ENCODE results near the gene EARS2. TPM values are rescaled to one million over a fixed set of nuclear protein-coding genes. Genes with fewer than 3 reads are reported as not detected.

EARS2 gene
- total and polyA plus RNA-seq, 2 of the 4 experiments (the other 2 are of a cell fraction) = 28.1 to 37.8 TPM

DNA sequence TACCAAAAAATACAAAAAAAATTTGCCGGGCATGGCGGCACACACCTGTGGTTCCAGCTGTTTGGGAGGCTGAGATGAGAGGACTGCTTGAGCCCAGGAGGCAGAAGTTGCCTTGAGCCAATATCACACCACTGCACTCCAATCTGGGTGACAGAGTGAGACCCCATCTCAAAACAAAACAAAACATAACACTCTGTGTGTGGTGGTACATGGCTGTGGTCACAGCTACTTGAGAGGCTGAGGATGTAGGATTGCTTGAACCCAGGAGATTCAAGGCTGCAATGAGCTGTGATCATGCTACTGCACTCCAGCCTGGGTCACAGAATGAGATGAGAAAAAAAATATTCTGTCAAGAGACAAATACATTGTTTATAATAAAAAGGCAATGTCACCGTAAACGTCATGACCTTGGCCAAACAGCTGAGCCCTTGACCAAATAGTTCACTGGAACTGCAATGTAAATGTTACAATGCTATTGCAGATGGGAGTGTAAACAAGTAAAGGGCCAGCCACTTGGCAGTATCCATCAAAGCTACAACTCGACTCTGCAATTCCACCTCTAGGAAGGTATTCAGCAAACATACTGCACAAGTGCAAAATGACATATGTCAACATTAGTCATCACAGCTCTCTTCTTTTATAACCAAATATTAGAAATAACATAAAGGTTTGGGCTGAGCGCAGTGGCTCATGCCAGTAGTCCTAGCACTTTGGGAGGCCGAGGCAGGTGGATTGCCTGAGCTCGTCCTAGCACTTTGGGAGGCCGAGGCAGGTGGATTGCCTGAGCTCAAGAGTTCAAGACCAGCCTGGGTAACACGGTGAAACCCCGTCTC is 16.9 kb downstream of the EARS2 start:
- H2AFZ ChIP-seq (replicated peaks; ENCODE audit: low read length, poor library complexity) = no peak overlapping the region
- no peak overlapping the region for H3K27ac ChIP-seq (ENCODE audit: insufficient read depth, low read length)
- H4K5ac ChIP-seq (ENCODE audit: low read depth, low read length) = no peak overlapping the region
- ATAC-seq (ENCODE audit: low read depth) (no peak), DNase-seq (no peak)
- ChIA-PET CTCF (interaction anchor here (0.7 kb wide), 1 partner anchor 34 kb away, joined by 4 read pairs; no protein-coding TSS in a partner anchor), POLR2A (ENCODE audit: unreplicated experiment) (no interaction called here)
- no peak overlapping the region for H2AK5ac ChIP-seq (ENCODE audit: low read depth, low read length)
- no peak overlapping the region for H3K4me2 ChIP-seq (ENCODE audit: low read depth, low read length)
- no peak overlapping the region for H3K14ac ChIP-seq (replicated peaks; ENCODE audit: low read depth, low read length)
- H3K4ac ChIP-seq (ENCODE audit: low read depth, low read length) = no peak overlapping the region
- no peak overlapping the region for H3K23ac ChIP-seq (ENCODE audit: low read depth, low read length)
- H2AK9ac ChIP-seq (replicated peaks; ENCODE audit: low read depth, low read length, poor library complexity) = no peak overlapping the region
- peaks cover 6% of the 10 kb centered on the region for H3K9me1 ChIP-seq (ENCODE audit: insufficient read depth, low read length)
- WGBS, 2 experiments (ENCODE audit: extremely low coverage in 2 of 2, insufficient read length in 1 of 2) = 100% methylated on average over 1 of the region's 11 CpGs; no CpG with 5 or more reads in 1 of the 2 experiments
- H3K36me3 ChIP-seq (ENCODE audit: control insufficient read depth, insufficient read depth, low read length) = peaks cover 28% of the 10 kb centered on the region
- in situ Hi-C loops (cut with MboI; ENCODE audit: low sequenced_read_pairs) (no loop called here), intact Hi-C loops (cut with micrococcal nuclease) (no loop called here), dilution Hi-C loops (cut with HindIII; ENCODE audit: low sequenced_read_pairs, unreplicated experiment) (no loop called here)
- no peak overlapping the region for H2BK20ac ChIP-seq (ENCODE audit: low read depth, low read length)
- no peak overlapping the region for H2BK120ac ChIP-seq (ENCODE audit: low read depth, low read length)
- no peak overlapping the region for H3K4me3 ChIP-seq (ENCODE audit: insufficient read depth, low read depth, low read length)
- no peak overlapping the region for H3K9ac ChIP-seq (ENCODE audit: low read depth, low read length)
- BruUV-seq (replicated peaks) = no TSS peak
- H3K79me1 ChIP-seq (ENCODE audit: low read depth in 1 of 2, low read length in 2 of 2) = peaks cover 4 to 34% of the 10 kb centered on the region in 2 experiments; a peak in 3 of 4 replicates
- TF ChIP-seq FOS (IDR thresholded peaks at IDR 0.05; ENCODE audit: low read depth, low read length) = no peak
- TF ChIP-seq MAZ (IDR thresholded peaks at IDR 0.05; ENCODE audit: borderline replicate concordance, low read depth, low read length) = no peak
- TF ChIP-seq NFE2L2 (IDR thresholded peaks at IDR 0.05; ENCODE audit: low read depth, low read length) = no peak
- no peak for TF ChIP-seq CEBPB (IDR thresholded peaks at IDR 0.05; ENCODE audit: low read depth, low read length)
- TF ChIP-seq RAD21 (IDR thresholded peaks at IDR 0.05; ENCODE audit: low read length) = no peak
- TF ChIP-seq, protein P1, sequence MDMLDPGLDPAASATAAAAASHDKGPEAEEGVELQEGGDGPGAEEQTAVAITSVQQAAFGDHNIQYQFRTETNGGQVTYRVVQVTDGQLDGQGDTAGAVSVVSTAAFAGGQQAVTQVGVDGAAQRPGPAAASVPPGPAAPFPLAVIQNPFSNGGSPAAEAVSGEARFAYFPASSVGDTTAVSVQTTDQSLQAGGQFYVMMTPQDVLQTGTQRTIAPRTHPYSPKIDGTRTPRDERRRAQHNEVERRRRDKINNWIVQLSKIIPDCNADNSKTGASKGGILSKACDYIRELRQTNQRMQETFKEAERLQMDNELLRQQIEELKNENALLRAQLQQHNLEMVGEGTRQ (IDR thresholded peaks at IDR 0.05; ENCODE audit: low read depth, low read length) = no peak
- no peak for TF ChIP-seq MXI1 (IDR thresholded peaks at IDR 0.05; ENCODE audit: borderline replicate concordance, low read depth, low read length)
- no peak for TF ChIP-seq CHD1 (IDR thresholded peaks at IDR 0.05; ENCODE audit: low read depth, low read length)
- H3K4me1 ChIP-seq (ENCODE audit: control insufficient read depth, insufficient read depth, low read length) = peaks cover 2% of the 10 kb centered on the region; the same call in 1 of the 2 replicates
- no peak overlapping the region for H4K8ac ChIP-seq (ENCODE audit: low read depth in 2 of 2, low read length in 2 of 2)
- no peak overlapping the region for H4K91ac ChIP-seq (ENCODE audit: insufficient read depth, low read depth, low read length)
- H2BK15ac ChIP-seq (ENCODE audit: low read depth, low read length) = no peak overlapping the region
- no peak overlapping the region for H3K18ac ChIP-seq (ENCODE audit: low read depth, low read length)
- H3K56ac ChIP-seq (ENCODE audit: extremely low read depth, insufficient read depth, low read length) = no peak overlapping the region
- H2BK5ac ChIP-seq (ENCODE audit: low read depth, low read length, poor library complexity, severe bottlenecking) = no peak overlapping the region
- H3K27me3 ChIP-seq (ENCODE audit: control insufficient read depth, insufficient read depth, low read length) = no peaks in the 10 kb centered on the region
- H4K20me1 ChIP-seq (ENCODE audit: insufficient read depth, low read length) = no peaks in the 10 kb centered on the region; the same call in 1 of the 2 replicates
- H3K9me3 ChIP-seq (ENCODE audit: control insufficient read depth, insufficient read depth, low read length) = no peaks in the 10 kb centered on the region
